ENCODE measurements around the gene VWA2. TPM values are rescaled to one million over a fixed set of nuclear protein-coding genes. Genes with fewer than 3 reads are reported as not detected.

Gene VWA2
- total RNA-seq, 1 experiment from 2014 or later, result not detected

DNA sequence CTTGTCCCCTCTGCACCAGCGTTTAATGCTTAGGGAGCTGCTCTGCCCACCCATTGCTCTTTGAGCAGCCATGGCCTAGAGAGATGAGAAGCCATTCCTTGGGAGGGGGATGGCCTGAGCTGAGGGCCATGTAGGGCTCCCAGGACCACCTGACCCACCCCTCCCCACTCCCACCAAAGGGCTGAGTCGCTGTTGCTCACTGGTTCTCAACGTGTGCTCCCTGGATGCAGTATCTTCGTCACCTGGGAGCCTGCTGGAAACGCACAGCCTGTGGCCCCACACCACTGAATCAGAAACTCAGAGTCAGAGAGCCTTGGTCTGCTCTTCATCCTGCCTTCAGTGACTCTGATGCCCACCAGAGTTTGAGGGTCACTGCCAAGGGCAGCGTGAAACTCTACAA is 37.0 kb downstream of the VWA2 start (continued):
- TF ChIP-seq REST (IDR thresholded peaks at IDR 0.05; ENCODE audit: low read depth) (no peak), EGR1 (IDR thresholded peaks at IDR 0.05; ENCODE audit: low read depth) (no peak), CBX3 (IDR thresholded peaks at IDR 0.05; ENCODE audit: low read depth) (no peak), SIN3A (IDR thresholded peaks at IDR 0.05; ENCODE audit: low read depth) (no peak), FOSL1 (IDR thresholded peaks at IDR 0.05; ENCODE audit: low read depth) (no peak)

DNA sequence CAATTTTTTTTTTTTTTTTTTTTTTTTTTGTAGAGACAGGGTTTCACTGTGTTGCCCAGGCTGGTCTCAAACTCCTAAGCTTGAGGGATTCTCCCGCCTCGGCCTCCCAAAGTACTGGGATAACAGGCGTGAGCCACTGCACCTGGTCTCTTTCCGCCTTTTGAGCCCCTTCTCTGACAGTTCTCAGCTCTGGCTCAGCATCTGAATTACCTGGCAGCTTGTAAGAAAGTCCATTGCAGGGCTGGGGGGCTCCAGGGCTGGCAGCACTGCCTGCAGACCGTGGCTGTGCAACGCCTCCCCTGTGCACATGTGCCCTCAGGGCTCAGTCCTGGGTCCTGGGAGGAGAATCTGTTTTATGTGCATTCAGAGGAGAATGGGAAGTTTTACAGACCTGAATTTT is 37.6 kb downstream of the VWA2 start:
- ChIA-PET RAD21 (ENCODE audit: low non-redundant PET in 1 of 2, low total read pairs in 2 of 2, uncharacterized antibody in 2 of 2, unreplicated experiment in 2 of 2) (interaction anchor here in 1 of 2 experiments (0.6 kb wide), 1 partner anchor 323 kb away, joined by 3 read pairs; no protein-coding TSS in a partner anchor), CTCF (no interaction called here), POLR2A (no interaction called here)
- TF ChIP-seq RAD21 (IDR thresholded peaks at IDR 0.05; ENCODE audit: low read depth) (no peak), ATF3 (IDR thresholded peaks at IDR 0.05) (no peak), POLR2A (IDR thresholded peaks at IDR 0.05; ENCODE audit: borderline replicate concordance, extremely low read depth, insufficient read depth, insufficient read length) (no peak), SIN3A (IDR thresholded peaks at IDR 0.05; ENCODE audit: low read depth) (no peak), CEBPB (IDR thresholded peaks at IDR 0.05; ENCODE audit: low read depth) (no peak), POLR2AphosphoS5 (IDR thresholded peaks at IDR 0.05; ENCODE audit: low read depth, low read length) (no peak), JUND (IDR thresholded peaks at IDR 0.05) (no peak), REST (IDR thresholded peaks at IDR 0.05; ENCODE audit: low read depth) (no peak), YY1 (IDR thresholded peaks at IDR 0.05; ENCODE audit: extremely low read depth, insufficient replicate concordance, low read depth, low read length) (no peak)
- Histone ChIP-seq H3K9ac (ENCODE audit: low read length) (no peak overlapping the region), H3K27ac (ENCODE audit: low read depth, low read length) (no peak overlapping the region), H4K20me1 (ENCODE audit: insufficient read depth) (no peaks in the 10 kb centered on the region), H3K27me3 (ENCODE audit: insufficient read depth, low read length) (peaks cover 12% of the 10 kb centered on the region), H3K4me1 (ENCODE audit: control insufficient read depth in 1 of 2, insufficient read depth in 2 of 2, low read length in 2 of 2) (peaks cover 4 to 6% of the 10 kb centered on the region in 2 experiments), H3K4me2 (ENCODE audit: low read length) (no peak overlapping the region), H3K79me2 (ENCODE audit: insufficient read depth, low read length) (no peaks in the 10 kb centered on the region), H3K36me3 (ENCODE audit: control insufficient read depth in 1 of 2, insufficient read depth in 2 of 2, low read length in 2 of 2) (no peaks in the 10 kb centered on the region), H2AFZ (ENCODE audit: low read depth, low read length, poor library complexity, severe bottlenecking) (no peak overlapping the region), H3K9me2 (ENCODE audit: insufficient read depth) (no peaks in the 10 kb centered on the region), H3K4me3 (replicated peaks in 1 of 2; ENCODE audit: low read depth in 1 of 2, low read length in 2 of 2) (no peak overlapping the region), H3K9me3 (ENCODE audit: control insufficient read depth in 1 of 2, insufficient read depth in 1 of 2, low read depth in 1 of 2, low read length in 2 of 2) (no peaks in the 10 kb centered on the region)
- DNase-seq (ENCODE audit: low read depth, low spot score), result no peak
- ATAC-seq, result no peak
- intact Hi-C loops (cut with micrococcal nuclease), result no loop called here
- no TSS peak for BruUV-seq (replicated peaks)

All from HCT116 (cell line).